A673 (cell line): ENCODE measurements around the gene CEBPA. TPM values are rescaled to one million over a fixed set of nuclear protein-coding genes. Genes with fewer than 3 reads are reported as not detected.

Experiments used
- Bru-seq: library from RNA; stranded (reverse); fragments of 400-500 nt; gene quantifications from one replicate; lab custom pipeline; 2021; lab: Mats Ljungman, UMichigan
- BruChase-seq, 2 experiments: library from RNA; stranded (reverse); fragments of 400-500 nt; gene quantifications; one replicate each; lab custom pipeline; 2021; lab: Mats Ljungman, UMichigan
- BruUV-seq: library from RNA; stranded (reverse); fragments of 400-500 nt; replicated peaks from 2 replicates; lab custom pipeline; 2021; lab: Mats Ljungman, UMichigan
- CTCF ChIA-PET: fragments of 300-600 bp; sonication (Branson Sonifier 250); formaldehyde crosslinking; loops from one replicate; lab custom pipeline; 2022; ENCODE audit warnings: antibody characterized with exemption; lab: Charles Lee
- POLR2A ChIA-PET: fragments of 300-600 bp; sonication (Branson Sonifier 250); formaldehyde crosslinking; loops from one replicate; lab custom pipeline; 2022; ENCODE audit warnings: antibody characterized with exemption; ENCODE audit not compliant: low non-redundant PET; lab: Charles Lee
- DNase-seq: peaks from one replicate; pipeline ENCODE4 v3.0.0-alpha.2; 2015; ENCODE audit warnings: low spot score
- H3K27ac ChIP-seq: fragments of 200-600 bp; sonication (generic); 2 replicates; pipeline ENCODE4 v1.5.1; 2016; ENCODE audit warnings: mixed run types, low read depth, mild to moderate bottlenecking, mixed read lengths, antibody characterized with exemption, low read length; ENCODE audit not compliant: poor library complexity, severe bottlenecking
- H3K27me3 ChIP-seq: fragments of 200-600 bp; sonication (generic); replicated peaks from 2 replicates; pipeline ENCODE4 v1.6.1; 2017; ENCODE audit warnings: mixed run types, low read depth, mild to moderate bottlenecking, mixed read lengths, antibody characterized with exemption, low read length; ENCODE audit not compliant: insufficient read depth, poor library complexity
- H3K36me3 ChIP-seq: fragments of 200-600 bp; sonication (generic); 2 replicates; pipeline ENCODE4 v1.6.1; 2016; ENCODE audit warnings: mixed run types, mild to moderate bottlenecking, mixed read lengths, antibody characterized with exemption, low read length; ENCODE audit not compliant: insufficient read depth, poor library complexity, severe bottlenecking
- H3K4me1 ChIP-seq: fragments of 200-600 bp; sonication (generic); 2 replicates; pipeline ENCODE4 v1.6.1; 2017; ENCODE audit warnings: mixed run types, mild to moderate bottlenecking, mixed read lengths, antibody characterized with exemption, low read length; ENCODE audit not compliant: insufficient read depth, poor library complexity, severe bottlenecking
- H3K4me3 ChIP-seq: fragments of 200-600 bp; sonication (generic); 2 replicates; pipeline ENCODE4 v1.5.1; 2016; ENCODE audit warnings: low read depth, mixed run types, mild to moderate bottlenecking, mixed read lengths, low read length; ENCODE audit not compliant: poor library complexity, severe bottlenecking
- H3K9me3 ChIP-seq: fragments of 200-600 bp; sonication (generic); 2 replicates; pipeline ENCODE4 v1.6.1; 2016; ENCODE audit warnings: mixed run types, low read depth, mild to moderate bottlenecking, mixed read lengths, antibody characterized with exemption, low read length; ENCODE audit not compliant: poor library complexity, severe bottlenecking
- CTCF ChIP-seq: fragments of 300-800, 200-600 bp; sonication (generic); conservative IDR thresholded peaks from 2 replicates; pipeline ENCODE4 v1.5.1; 2017; ENCODE audit warnings: low read depth, mild to moderate bottlenecking, antibody characterized with exemption, low read length, moderate library complexity, mixed read lengths
- EZH2 ChIP-seq: fragments of 200-600 bp; sonication (generic); IDR thresholded peaks from 2 replicates; pipeline ENCODE4 v1.6.1; 2017; ENCODE audit warnings: borderline replicate concordance, low read depth, mild to moderate bottlenecking, mixed read lengths, antibody characterized with exemption, low read length; ENCODE audit not compliant: poor library complexity, severe bottlenecking
- intact Hi-C: fragments of 100-400 bp; cut with micrococcal nuclease; formaldehyde crosslinking; loops from one replicate; pipeline ENCODE4 v1.10.0; 2022; ENCODE audit not compliant: unreplicated experiment
- long read RNA-seq: library from polyadenylated mRNA; stranded (forward); transcript quantifications from one replicate; pipeline ENCODE4 v2.0.0, GENCODE V29; 2022
- total RNA-seq: library from RNA; stranded (reverse); gene quantifications from 2 replicates; pipeline ENCODE4 v1.2.3, GENCODE V29; 2021

The CEBPA gene
- total RNA-seq (1.4 TPM in 2 replicates), Bru-seq, nascent RNA (percentile 26 among the genes with signal in this experiment), BruChase-seq, experiment 1, labeled RNA remaining after a 2-hour chase (percentile 43 among the genes with signal in this experiment), BruChase-seq, experiment 2, labeled RNA remaining after a 6-hour chase (percentile 16 among the genes with signal in this experiment)
- long read RNA-seq, partial matches to known transcripts, result 0 of 1 reads
- long read RNA-seq, other reads (novel, unspliced or antisense), result 0 of 1 reads

GRCh38 chr19:33302175-33302973 is at the start of gene CEBPA:
TSS of gene CEBPA (minus strand) at chr19:33302534. CDS start at chr19:33302414, 120 bp downstream.
- CTCF ChIA-PET, result interaction anchor here (0.6 kb wide), 1 partner anchor 114 kb away, joined by 3 read pairs; no protein-coding TSS in a partner anchor

DNA sequence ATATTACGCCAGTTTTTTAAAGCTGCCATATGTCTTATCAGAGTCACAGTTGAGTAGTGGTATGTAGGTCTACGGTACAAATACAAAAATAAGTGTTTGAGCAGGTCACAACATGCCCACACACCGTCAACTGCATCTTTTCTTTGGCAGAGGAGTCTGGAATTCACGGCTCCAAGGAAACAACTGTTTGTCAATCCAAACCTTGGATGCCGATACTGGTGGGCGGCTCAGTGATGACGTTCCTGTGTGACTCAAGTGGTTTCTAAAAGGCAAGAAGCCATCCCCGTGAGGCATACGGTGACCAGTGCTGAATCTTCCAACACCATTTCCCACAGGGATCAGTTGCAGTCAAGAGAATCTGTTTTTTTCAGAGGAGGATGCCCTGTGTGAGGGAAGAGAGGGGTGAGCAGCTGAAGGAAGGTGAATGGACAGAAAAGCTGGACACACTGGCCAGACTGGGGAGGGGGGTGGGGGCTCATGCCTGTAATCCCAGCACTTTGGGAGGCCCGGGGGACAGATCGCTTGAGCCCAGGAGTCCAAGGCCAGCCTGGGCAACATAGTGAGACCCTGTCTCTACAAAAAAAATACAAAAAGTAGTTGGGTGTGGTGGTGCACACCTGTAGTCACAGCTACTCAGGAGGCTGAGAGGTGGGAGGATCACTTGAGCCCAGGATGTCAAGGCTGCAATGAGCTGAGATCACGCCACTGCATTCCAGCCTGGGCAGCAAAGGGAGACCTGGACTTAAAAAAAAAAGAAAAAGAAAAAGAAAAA is 48.4 kb upstream of the CEBPA start:
- ChIA-PET CTCF (no interaction called here), POLR2A (no interaction called here)
- Histone ChIP-seq H3K4me3 (no peak overlapping the region), H3K27ac (no peak overlapping the region), H3K27me3 (peaks cover 13% of the 10 kb centered on the region), H3K9me3 (peaks cover 6% of the 10 kb centered on the region), H3K36me3 (no peaks in the 10 kb centered on the region), H3K4me1 (no peaks in the 10 kb centered on the region)
- DNase-seq, result no peak
- intact Hi-C loops, result no loop called here
- TF ChIP-seq EZH2 (no peak), CTCF (no peak)
- BruUV-seq, result no TSS peak

More at GRCh38 chr19:33302175-33302973, at the start of gene CEBPA:
- Histone ChIP-seq H3K4me3 (peak within 1 kb of the TSS; percentile 68), H3K27ac (peak within 1 kb of the TSS; percentile 72), H3K9me3 (no peaks in the 10 kb centered on the region), H3K4me1 (no peaks in the 10 kb centered on the region), H3K36me3 (no peaks in the 10 kb centered on the region), H3K27me3 (peaks cover 34% of the 10 kb centered on the region)
- DNase-seq, result peak; percentile 87
- intact Hi-C loops, result no loop called here
- TF ChIP-seq CTCF (peak; percentile 36; the same call in 1 of the 2 replicates), EZH2 (peak; percentile 18)
- POLR2A ChIA-PET, result no interaction called here
- BruUV-seq, result no TSS peak
